DND-41 (cell line): ENCODE measurements around the gene CDT1.

Experiments used
- EZH2 ChIP-seq: IDR thresholded peaks from 3 replicates; pipeline ENCODE4 v1.6.1; 2012; ENCODE audit warnings: borderline replicate concordance, low read depth, mild to moderate bottlenecking, moderate library complexity, low read length, inconsistent platforms; ENCODE audit not compliant: severe bottlenecking
- TF ChIP-seq, protein P1 (sequence below): IDR thresholded peaks from 2 replicates; pipeline ENCODE4 v1.5.1; 2012; ENCODE audit warnings: borderline replicate concordance, low read length, moderate library complexity, mild to moderate bottlenecking; ENCODE audit not compliant: poor library complexity, severe bottlenecking; ENCODE audit errors: extremely low read depth

DNA sequence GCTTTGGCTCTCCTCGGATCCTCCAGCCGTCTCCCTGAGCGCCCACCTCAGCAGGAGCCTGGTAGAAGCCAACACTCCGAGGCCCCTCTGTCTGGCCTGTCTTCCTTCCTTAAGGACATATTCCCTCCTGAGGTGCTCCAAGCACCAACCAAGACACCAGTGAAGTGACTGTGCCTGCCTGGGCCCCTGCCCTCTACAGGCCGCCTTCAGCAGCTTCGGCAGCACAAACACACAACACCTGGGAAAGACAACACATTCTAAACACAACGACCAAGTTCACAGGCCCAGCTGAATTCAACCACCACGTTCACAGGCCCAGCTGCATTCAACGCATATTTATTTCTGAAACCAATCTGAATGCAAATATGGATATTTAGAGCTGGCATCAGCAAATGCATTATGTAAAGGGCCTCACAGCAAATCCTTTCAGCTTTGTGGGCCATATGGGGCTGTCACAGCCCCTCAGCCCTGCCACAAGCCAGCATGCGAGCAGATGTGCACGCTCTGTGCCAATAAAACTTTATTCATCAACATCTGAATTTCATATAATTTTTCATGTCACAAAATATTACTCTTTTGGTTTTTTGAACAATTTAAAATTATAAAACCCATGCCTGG lies 40.9 kb downstream of the CDT1 start:
- TF ChIP-seq, protein P1, sequence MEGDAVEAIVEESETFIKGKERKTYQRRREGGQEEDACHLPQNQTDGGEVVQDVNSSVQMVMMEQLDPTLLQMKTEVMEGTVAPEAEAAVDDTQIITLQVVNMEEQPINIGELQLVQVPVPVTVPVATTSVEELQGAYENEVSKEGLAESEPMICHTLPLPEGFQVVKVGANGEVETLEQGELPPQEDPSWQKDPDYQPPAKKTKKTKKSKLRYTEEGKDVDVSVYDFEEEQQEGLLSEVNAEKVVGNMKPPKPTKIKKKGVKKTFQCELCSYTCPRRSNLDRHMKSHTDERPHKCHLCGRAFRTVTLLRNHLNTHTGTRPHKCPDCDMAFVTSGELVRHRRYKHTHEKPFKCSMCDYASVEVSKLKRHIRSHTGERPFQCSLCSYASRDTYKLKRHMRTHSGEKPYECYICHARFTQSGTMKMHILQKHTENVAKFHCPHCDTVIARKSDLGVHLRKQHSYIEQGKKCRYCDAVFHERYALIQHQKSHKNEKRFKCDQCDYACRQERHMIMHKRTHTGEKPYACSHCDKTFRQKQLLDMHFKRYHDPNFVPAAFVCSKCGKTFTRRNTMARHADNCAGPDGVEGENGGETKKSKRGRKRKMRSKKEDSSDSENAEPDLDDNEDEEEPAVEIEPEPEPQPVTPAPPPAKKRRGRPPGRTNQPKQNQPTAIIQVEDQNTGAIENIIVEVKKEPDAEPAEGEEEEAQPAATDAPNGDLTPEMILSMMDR = peak; percentile 27
- no peak for TF ChIP-seq EZH2
